ENCODE measurements around the gene TADA1. TPM values are rescaled to one million over a fixed set of nuclear protein-coding genes. Genes with fewer than 3 reads are reported as not detected.

Gene TADA1, protein sequence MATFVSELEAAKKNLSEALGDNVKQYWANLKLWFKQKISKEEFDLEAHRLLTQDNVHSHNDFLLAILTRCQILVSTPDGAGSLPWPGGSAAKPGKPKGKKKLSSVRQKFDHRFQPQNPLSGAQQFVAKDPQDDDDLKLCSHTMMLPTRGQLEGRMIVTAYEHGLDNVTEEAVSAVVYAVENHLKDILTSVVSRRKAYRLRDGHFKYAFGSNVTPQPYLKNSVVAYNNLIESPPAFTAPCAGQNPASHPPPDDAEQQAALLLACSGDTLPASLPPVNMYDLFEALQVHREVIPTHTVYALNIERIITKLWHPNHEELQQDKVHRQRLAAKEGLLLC
- total RNA-seq (2022) (13.7 and 13.9 TPM in 2 replicates), Bru-seq, nascent RNA (percentile 87 among the genes with signal in this experiment), BruChase-seq, experiment 1, labeled RNA remaining after a 2-hour chase (percentile 88 among the genes with signal in this experiment), BruChase-seq, experiment 2, labeled RNA remaining after a 6-hour chase (percentile 65 among the genes with signal in this experiment)
- long read RNA-seq, transcript TADA1-201 (8 exons, 2,159 nt) = major isoform, 47 of 56 reads
- long read RNA-seq, partial matches to known transcripts = 2 of 56 reads
- long read RNA-seq, other reads (novel, unspliced or antisense) = 7 of 56 reads

- Mint-ChIP-seq H3K27ac (ENCODE audit: unreplicated experiment) (peak within 1 kb of the TSS; percentile 97), H3K4me3 (ENCODE audit: unreplicated experiment) (peak within 1 kb of the TSS; percentile 87), H3K36me3 (ENCODE audit: insufficient read depth, unreplicated experiment) (peaks cover 6% of the 10 kb centered on the region), H3K9me3 (ENCODE audit: unreplicated experiment) (no peaks in the 10 kb centered on the region), H3K4me1 (ENCODE audit: low read depth, unreplicated experiment) (peaks cover 17% of the 10 kb centered on the region), H3K27me3 (ENCODE audit: insufficient read depth, unreplicated experiment) (no peaks in the 10 kb centered on the region)
- POLR2A ChIA-PET = interaction anchor here (0.6 to 1.8 kb wide), 5 partner anchors 10 to 1738 kb away, joined by 3 to 17 read pairs (median 6); partner anchors contain the start of genes POGK and POU2F1
- Histone ChIP-seq H3K9me3 (no peaks in the 10 kb centered on the region), H3K4me3 (ENCODE audit: low read depth, low read length) (peak within 1 kb of the TSS; percentile 57), H3K4me1 (peaks cover 8% of the 10 kb centered on the region), H3K27me3 (replicated peaks; ENCODE audit: control insufficient read depth, insufficient read depth, low read length) (no peaks in the 10 kb centered on the region), H3K36me3 (ENCODE audit: control insufficient read depth, insufficient read depth, low read length) (no peaks in the 10 kb centered on the region)
- intact Hi-C loops (cut with micrococcal nuclease; ENCODE audit: unreplicated experiment) = loop anchor here (1.0 kb wide), 1 partner anchor 36 kb away; no protein-coding TSS in a partner anchor
- peak; percentile 98 to 99 for DNase-seq
- BruUV-seq (replicated peaks) = no TSS peak
- CTCF ChIA-PET = interaction anchor here (0.6 to 2.7 kb wide), 4 partner anchors 33 to 185 kb away, joined by 3 to 7 read pairs (median 3); no protein-coding TSS in a partner anchor
- TF ChIP-seq, protein P1, sequence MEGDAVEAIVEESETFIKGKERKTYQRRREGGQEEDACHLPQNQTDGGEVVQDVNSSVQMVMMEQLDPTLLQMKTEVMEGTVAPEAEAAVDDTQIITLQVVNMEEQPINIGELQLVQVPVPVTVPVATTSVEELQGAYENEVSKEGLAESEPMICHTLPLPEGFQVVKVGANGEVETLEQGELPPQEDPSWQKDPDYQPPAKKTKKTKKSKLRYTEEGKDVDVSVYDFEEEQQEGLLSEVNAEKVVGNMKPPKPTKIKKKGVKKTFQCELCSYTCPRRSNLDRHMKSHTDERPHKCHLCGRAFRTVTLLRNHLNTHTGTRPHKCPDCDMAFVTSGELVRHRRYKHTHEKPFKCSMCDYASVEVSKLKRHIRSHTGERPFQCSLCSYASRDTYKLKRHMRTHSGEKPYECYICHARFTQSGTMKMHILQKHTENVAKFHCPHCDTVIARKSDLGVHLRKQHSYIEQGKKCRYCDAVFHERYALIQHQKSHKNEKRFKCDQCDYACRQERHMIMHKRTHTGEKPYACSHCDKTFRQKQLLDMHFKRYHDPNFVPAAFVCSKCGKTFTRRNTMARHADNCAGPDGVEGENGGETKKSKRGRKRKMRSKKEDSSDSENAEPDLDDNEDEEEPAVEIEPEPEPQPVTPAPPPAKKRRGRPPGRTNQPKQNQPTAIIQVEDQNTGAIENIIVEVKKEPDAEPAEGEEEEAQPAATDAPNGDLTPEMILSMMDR (IDR thresholded peaks at IDR 0.05; ENCODE audit: insufficient read depth in 1 of 2, low read depth in 1 of 2, low read length in 1 of 2, severe bottlenecking in 1 of 2, unreplicated experiment in 1 of 2) = no peak
Observed at GRCh38 chr1:166875734-166876539, at the start of gene TADA1. Gene TADA1 (minus strand): TSS chr1:166876264. CDS start chr1:166876233, 31 bp downstream.

- TF ChIP-seq, protein P1 (IDR thresholded peaks at IDR 0.05; ENCODE audit: insufficient read depth in 1 of 2, low read depth in 1 of 2, low read length in 1 of 2, severe bottlenecking in 1 of 2, unreplicated experiment in 1 of 2) = no peak
- CTCF ChIA-PET = no interaction called here
- Mint-ChIP-seq H3K4me1 (ENCODE audit: low read depth, unreplicated experiment) (no peaks in the 10 kb centered on the region), H3K9me3 (ENCODE audit: unreplicated experiment) (no peaks in the 10 kb centered on the region), H3K4me3 (ENCODE audit: unreplicated experiment) (no peak overlapping the region), H3K36me3 (ENCODE audit: insufficient read depth, unreplicated experiment) (no peaks in the 10 kb centered on the region), H3K27ac (ENCODE audit: unreplicated experiment) (no peak overlapping the region), H3K27me3 (ENCODE audit: insufficient read depth, unreplicated experiment) (peaks cover 5% of the 10 kb centered on the region)
- Histone ChIP-seq H3K9me3 (no peaks in the 10 kb centered on the region), H3K4me1 (peaks cover 12% of the 10 kb centered on the region), H3K36me3 (ENCODE audit: control insufficient read depth, insufficient read depth, low read length) (no peaks in the 10 kb centered on the region), H3K27me3 (replicated peaks; ENCODE audit: control insufficient read depth, insufficient read depth, low read length) (no peaks in the 10 kb centered on the region), H3K4me3 (ENCODE audit: low read depth, low read length) (no peak overlapping the region)
- no TSS peak for BruUV-seq (replicated peaks)
- DNase-seq = no peak
- intact Hi-C loops (cut with micrococcal nuclease; ENCODE audit: unreplicated experiment) = no loop called here
- POLR2A ChIA-PET = no interaction called here
Observed at GRCh38 chr1:166924823-166925541, 48.9 kb upstream of the TADA1 start.
